Activated naive CD8-positive, alpha-beta T cell treated with anti-CD3 and anti-CD28 coated beads, Interleukin-2, amount 10 ng/mL, durations not matched to agents 7 days and 5 days (primary cell): ENCODE measurements around the gene PSMB1. TPM values are rescaled to one million over a fixed set of nuclear protein-coding genes. Genes with fewer than 3 reads are reported as not detected.
"Not testable (repeated sequence)": the region's sequence is repeated elsewhere in the genome, so short reads cannot be mapped to it uniquely, and the experiment has no call there.

ENCODE experiments used
- ATAC-seq: fragments of 150-1000 bp; cut with Tn5 transposase; one replicate; pipeline ENCODE4 v1.10.0; 2021; ENCODE audit warnings: low read depth, moderate library complexity
- POLR2A ChIA-PET: fragments of 350-600 bp; sonication (Branson Sonifier 250); formaldehyde crosslinking; loops from one replicate; lab custom pipeline; 2021; ENCODE audit warnings: antibody characterized with exemption; lab: Charles Lee
- DNase-seq: peaks from one replicate; pipeline ENCODE4 v3.0.0; 2021
- H3K27ac Mint-ChIP-seq: one replicate; pipeline ENCODE4 v1.8.0; 2022; ENCODE audit warnings: mild to moderate bottlenecking, mixed read lengths
- H3K27me3 Mint-ChIP-seq: one replicate; pipeline ENCODE4 v1.8.0; 2022; ENCODE audit warnings: mild to moderate bottlenecking, moderate library complexity, mixed read lengths
- H3K36me3 Mint-ChIP-seq: one replicate; pipeline ENCODE4 v1.8.0; 2021; ENCODE audit warnings: mild to moderate bottlenecking, mixed read lengths
- H3K4me1 Mint-ChIP-seq: one replicate; pipeline ENCODE4 v1.8.0; 2021; ENCODE audit warnings: mixed read lengths
- H3K4me3 Mint-ChIP-seq: one replicate; pipeline ENCODE4 v1.8.0; 2022; ENCODE audit warnings: mild to moderate bottlenecking, moderate library complexity, mixed read lengths
- H3K9me3 Mint-ChIP-seq: one replicate; pipeline ENCODE4 v1.8.0; 2021; ENCODE audit warnings: mixed read lengths
- total RNA-seq, 2 experiments: library from RNA; stranded (reverse); gene quantifications; one replicate each; pipeline ENCODE4 v1.2.3, GENCODE V29; 2021

The PSMB1 gene
- total RNA-seq, 2 experiments from 2014 or later: 135 to 137 TPM

- Mint-ChIP-seq H3K27me3 (peaks cover 12% of the 10 kb centered on the region), H3K4me1 (peaks cover 18% of the 10 kb centered on the region)
- not testable (repeated sequence) for ATAC-seq, DNase-seq, H3K27ac Mint-ChIP-seq, H3K36me3 Mint-ChIP-seq, H3K4me3 Mint-ChIP-seq, H3K9me3 Mint-ChIP-seq
- POLR2A ChIA-PET: interaction anchor here (0.9 kb wide), 1 partner anchor 696 kb away, joined by 3 read pairs; no protein-coding TSS in a partner anchor
Measured at GRCh38 chr6:170527995-170528394, 25.1 kb downstream of the PSMB1 start.

GRCh38 chr6:170525795-170526194, 27.3 kb downstream of the PSMB1 start:
- Mint-ChIP-seq H3K27ac (no peak overlapping the region), H3K27me3 (peaks cover 14% of the 10 kb centered on the region), H3K36me3 (no peaks in the 10 kb centered on the region), H3K4me1 (peaks cover 21% of the 10 kb centered on the region), H3K9me3 (no peaks in the 10 kb centered on the region), H3K4me3 (no peak overlapping the region)
- ATAC-seq (no peak), DNase-seq (no peak)
- POLR2A ChIA-PET: no interaction called here

- Mint-ChIP-seq H3K9me3 (no peaks in the 10 kb centered on the region), H3K27ac (no peak overlapping the region)
Measured at GRCh38 chr6:170524172-170524502, 29.0 kb downstream of the PSMB1 start.

DNA sequence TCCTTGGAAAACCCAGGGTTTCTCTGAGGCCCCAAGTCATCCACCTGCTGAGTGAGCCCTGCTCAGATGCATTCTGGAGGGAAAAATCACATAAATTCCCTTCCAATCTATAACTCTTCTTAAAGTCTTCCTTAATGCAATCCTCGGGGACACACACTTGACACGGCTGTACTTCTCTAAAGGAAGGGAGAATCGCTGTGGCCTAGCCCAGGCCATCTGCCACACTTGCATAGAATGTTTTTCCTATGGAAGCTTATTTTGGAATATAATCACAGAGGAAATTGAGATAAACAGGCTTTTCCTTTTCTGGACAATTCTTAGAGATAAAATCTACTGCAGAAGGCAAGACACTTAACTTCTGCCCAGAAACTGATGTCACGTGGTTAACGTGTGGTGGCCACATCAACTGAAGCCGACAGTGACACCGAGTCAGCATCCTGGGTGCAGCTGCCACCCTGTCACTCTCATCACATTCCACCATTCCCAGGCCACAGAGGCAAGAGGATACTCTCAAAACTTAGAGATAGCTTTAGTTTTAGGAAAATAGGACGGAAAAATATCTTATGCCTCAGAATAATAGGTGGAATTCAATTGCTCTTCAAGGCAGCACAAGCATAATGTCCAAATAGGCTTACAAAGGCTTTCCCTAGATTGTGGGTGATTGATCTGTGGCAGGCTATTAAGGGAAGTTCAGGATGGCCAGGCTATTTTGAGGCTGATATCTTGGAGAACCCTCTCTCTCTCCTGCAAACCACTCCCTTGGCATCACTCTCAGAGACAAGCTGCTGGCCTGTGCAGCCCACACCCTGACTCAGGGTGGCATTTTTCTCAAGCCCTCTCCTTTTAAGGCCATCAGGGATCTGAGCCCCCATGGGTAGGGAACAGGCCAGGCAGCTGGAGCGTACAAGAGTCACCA, 29.6 kb downstream of the PSMB1 start:
- POLR2A ChIA-PET: no interaction called here
- Mint-ChIP-seq H3K4me3 (no peak overlapping the region), H3K9me3 (no peaks in the 10 kb centered on the region), H3K36me3 (no peaks in the 10 kb centered on the region), H3K4me1 (peaks cover 16% of the 10 kb centered on the region), H3K27ac (no peak overlapping the region), H3K27me3 (peaks cover 35% of the 10 kb centered on the region)
- DNase-seq (no peak), ATAC-seq (no peak)

More at GRCh38 chr6:170524172-170524502, 29.0 kb downstream of the PSMB1 start:
- no peak overlapping the region for H3K4me3 Mint-ChIP-seq
- DNase-seq (no peak), ATAC-seq (no peak)
- H3K27me3 Mint-ChIP-seq: peaks cover 29% of the 10 kb centered on the region
- H3K36me3 Mint-ChIP-seq: no peaks in the 10 kb centered on the region
- H3K4me1 Mint-ChIP-seq: peaks cover 20% of the 10 kb centered on the region
- POLR2A ChIA-PET: no interaction called here

DNA sequence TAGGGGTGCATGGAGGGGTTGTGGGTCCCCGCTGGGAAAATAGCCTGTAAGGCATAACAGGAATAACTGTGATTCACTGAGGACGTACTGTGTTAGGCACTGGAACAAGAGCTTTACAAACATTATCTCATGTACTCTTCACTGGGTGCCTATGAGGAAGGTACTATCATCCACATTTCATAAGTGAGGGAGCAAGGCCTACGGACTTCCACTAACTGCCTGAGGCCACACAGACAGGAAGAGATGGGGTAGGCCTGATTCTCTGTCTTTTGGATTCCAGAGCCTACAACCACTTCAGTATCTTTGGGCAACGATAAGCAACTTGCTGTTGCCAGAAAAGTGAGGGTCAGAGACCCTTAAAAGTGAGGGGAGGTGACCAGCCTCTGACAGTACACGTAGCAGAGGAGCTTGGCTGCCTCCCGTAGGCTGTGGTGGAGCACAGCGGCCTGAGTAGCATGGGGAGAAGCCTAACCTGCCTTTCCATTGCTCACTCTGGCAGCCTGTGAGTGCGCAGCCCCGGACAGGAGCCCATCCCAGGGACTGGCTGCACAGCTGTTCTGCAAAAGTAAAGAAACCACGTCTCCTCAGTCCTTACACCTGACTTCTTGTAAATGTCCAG, 30.4 kb downstream of the PSMB1 start:
- H3K36me3 Mint-ChIP-seq: no peaks in the 10 kb centered on the region
- peaks cover 43% of the 10 kb centered on the region for H3K27me3 Mint-ChIP-seq
- H3K9me3 Mint-ChIP-seq: no peaks in the 10 kb centered on the region
- peak; percentile 56 for ATAC-seq
- H3K4me3 Mint-ChIP-seq: no peak overlapping the region
- DNase-seq: no peak
- POLR2A ChIA-PET: no interaction called here
- peaks cover 12% of the 10 kb centered on the region for H3K4me1 Mint-ChIP-seq
- no peak overlapping the region for H3K27ac Mint-ChIP-seq

DNA sequence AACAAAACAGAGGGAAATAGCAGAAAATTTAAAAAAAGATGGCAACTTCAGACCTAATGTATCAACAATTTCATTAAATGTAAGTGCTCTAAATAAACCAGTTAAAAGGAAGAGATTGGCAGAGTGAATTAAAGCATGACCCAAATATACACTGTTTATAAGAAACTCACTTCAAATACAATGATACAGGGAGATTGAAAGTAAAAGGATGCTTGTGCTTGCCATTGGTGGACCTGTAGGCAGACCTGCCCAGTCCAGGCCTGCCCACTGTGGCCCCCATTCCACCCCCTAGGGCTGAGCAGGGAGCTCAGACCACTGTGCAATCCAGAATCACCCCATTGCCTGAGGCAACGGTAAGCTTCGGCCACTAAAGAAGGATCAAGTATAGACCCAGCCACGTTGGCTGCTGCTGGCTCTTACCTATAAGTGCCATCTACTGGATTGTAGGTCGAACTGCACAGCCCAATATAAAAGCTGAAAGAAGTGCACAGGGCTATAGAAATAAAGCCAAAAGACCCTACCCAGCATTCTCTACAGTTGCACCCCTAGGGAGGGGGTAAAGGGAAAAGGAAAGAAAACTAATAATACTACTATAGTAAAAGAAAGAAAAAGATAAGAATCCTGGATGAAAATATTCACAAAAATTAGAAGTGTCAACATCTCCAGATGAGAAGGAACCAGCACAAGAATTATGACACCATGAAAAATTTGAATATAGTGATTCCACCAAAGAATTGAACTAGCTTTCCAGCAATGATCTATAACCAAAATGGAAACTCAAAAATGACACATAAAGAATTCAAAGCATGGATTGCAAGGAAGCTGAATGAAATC, 36.1 kb downstream of the PSMB1 start:
- Mint-ChIP-seq H3K4me3 (peak overlapping the region; percentile 43), H3K36me3 (no peaks in the 10 kb centered on the region), H3K27me3 (peaks cover 46% of the 10 kb centered on the region), H3K27ac (peak overlapping the region; percentile 32), H3K9me3 (no peaks in the 10 kb centered on the region), H3K4me1 (peaks cover 7% of the 10 kb centered on the region)
- ATAC-seq (peak; percentile 86), DNase-seq (peak; percentile 50)
- POLR2A ChIA-PET: no interaction called here

- ATAC-seq: no peak
- Mint-ChIP-seq H3K27me3 (peaks cover 39% of the 10 kb centered on the region), H3K9me3 (no peaks in the 10 kb centered on the region), H3K4me1 (peaks cover 4% of the 10 kb centered on the region), H3K27ac (no peak overlapping the region), H3K36me3 (no peaks in the 10 kb centered on the region), H3K4me3 (no peak overlapping the region)
- POLR2A ChIA-PET: no interaction called here
- DNase-seq: no peak
Measured at GRCh38 chr6:170514908-170515307, 38.2 kb downstream of the PSMB1 start.

DNA sequence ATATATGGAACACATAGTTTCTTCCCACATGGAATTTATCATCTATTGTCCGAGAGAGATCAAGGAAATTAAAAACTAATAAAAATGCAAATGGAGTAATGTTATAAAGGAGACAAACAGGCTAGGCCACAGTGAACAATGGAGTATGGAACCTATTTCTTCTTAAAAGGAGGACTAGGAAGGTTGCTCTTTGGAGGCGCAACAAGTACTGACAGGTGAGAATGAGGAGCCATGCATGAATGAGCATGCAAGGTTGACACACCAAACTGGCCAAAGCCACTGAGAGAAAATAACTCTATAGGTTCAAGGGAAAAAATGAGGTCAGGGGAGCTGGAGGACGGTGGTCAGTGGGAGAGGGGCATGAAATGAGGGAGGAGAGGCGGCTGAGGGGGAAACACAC, 40.9 kb downstream of the PSMB1 start:
- H3K4me3 Mint-ChIP-seq: no peak overlapping the region
- POLR2A ChIA-PET: no interaction called here

DNA sequence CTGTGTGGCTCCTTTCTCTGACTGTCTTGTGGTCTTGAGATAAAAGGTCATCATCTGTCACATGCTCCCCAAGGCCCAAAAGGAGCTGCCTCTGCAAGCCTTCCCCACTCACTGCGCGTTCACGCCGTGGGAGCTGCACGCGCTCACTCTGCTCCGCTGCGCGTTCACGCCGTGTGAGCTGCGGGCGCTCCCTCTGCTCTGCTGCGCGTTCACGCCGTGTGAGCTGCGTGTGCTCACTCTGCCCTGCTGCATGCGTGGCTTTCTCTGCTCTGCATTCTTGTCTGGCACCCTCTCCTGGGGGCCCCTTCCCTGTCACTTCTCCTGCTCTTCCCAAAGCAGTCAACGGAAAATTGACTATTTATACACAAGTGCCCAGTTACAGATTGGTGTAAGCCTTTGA, 42.5 kb downstream of the PSMB1 start:
- POLR2A ChIA-PET: no interaction called here
- DNase-seq (no peak), ATAC-seq (no peak)
- Mint-ChIP-seq H3K4me3 (no peak overlapping the region), H3K27me3 (peaks cover 20% of the 10 kb centered on the region), H3K9me3 (no peaks in the 10 kb centered on the region), H3K27ac (no peak overlapping the region), H3K4me1 (no peaks in the 10 kb centered on the region), H3K36me3 (no peaks in the 10 kb centered on the region)

More for the DNA sequence above, 40.9 kb downstream of the PSMB1 start:
- DNase-seq (no peak), ATAC-seq (no peak)
- H3K9me3 Mint-ChIP-seq: no peaks in the 10 kb centered on the region
- H3K27ac Mint-ChIP-seq: no peak overlapping the region
- peaks cover 17% of the 10 kb centered on the region for H3K27me3 Mint-ChIP-seq
- H3K4me1 Mint-ChIP-seq: peaks cover 4% of the 10 kb centered on the region
- no peaks in the 10 kb centered on the region for H3K36me3 Mint-ChIP-seq

DNA sequence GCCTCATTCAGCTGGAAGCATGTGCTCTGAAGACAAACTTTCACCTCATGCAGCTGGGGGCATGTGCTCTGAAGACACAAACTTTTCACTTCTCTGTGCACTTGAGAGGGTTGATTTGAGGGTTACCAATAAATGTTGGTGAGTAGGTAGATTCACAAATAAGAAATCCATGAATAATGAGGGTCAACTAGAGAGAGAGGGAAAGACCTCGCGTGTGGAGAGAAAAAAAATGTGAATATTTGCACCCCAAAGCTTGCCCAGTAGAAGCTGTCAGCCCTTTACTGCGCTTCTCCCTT, 43.4 kb downstream of the PSMB1 start:
- DNase-seq: no peak
- Mint-ChIP-seq H3K27ac (no peak overlapping the region), H3K4me3 (no peak overlapping the region), H3K27me3 (peaks cover 22% of the 10 kb centered on the region), H3K9me3 (no peaks in the 10 kb centered on the region), H3K36me3 (no peaks in the 10 kb centered on the region), H3K4me1 (no peaks in the 10 kb centered on the region)
- POLR2A ChIA-PET: no interaction called here
- no peak for ATAC-seq

GRCh38 chr6:170508892-170509722, 44.0 kb downstream of the PSMB1 start:
- H3K4me1 Mint-ChIP-seq, ATAC-seq, DNase-seq, H3K27ac Mint-ChIP-seq, H3K9me3 Mint-ChIP-seq, POLR2A ChIA-PET, H3K36me3 Mint-ChIP-seq, H3K4me3 Mint-ChIP-seq: not testable (repeated sequence)
- H3K27me3 Mint-ChIP-seq: peaks cover 27% of the 10 kb centered on the region

- H3K9me3 Mint-ChIP-seq, H3K4me3 Mint-ChIP-seq, DNase-seq, ATAC-seq, H3K36me3 Mint-ChIP-seq, H3K27ac Mint-ChIP-seq, H3K4me1 Mint-ChIP-seq: not testable (repeated sequence)
- POLR2A ChIA-PET: interaction anchor here (0.7 kb wide), 1 partner anchor 201 kb away, joined by 3 read pairs; no protein-coding TSS in a partner anchor
- H3K27me3 Mint-ChIP-seq: peaks cover 30% of the 10 kb centered on the region
Measured at GRCh38 chr6:170508275-170508674, 44.8 kb downstream of the PSMB1 start.

DNA sequence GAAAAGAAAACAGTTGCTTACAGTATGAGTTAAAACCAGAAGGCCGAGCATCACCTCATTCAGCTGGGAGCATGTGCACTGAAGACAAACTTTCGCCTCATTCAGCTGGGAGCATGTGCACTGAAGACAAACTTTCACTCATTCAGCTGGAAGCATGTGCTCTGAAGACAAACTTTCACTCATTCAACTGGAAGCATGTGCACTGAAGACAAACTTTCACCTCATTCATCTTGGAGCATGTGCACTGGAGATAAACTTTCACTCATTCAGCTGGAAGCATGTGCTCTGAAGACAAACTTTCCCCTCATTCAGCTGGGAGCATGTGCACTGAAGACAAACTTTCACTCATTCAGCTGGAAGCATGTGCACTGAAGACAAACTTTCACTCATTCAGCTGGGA, 45.4 kb downstream of the PSMB1 start:
- DNase-seq, H3K36me3 Mint-ChIP-seq, H3K9me3 Mint-ChIP-seq, H3K4me1 Mint-ChIP-seq, H3K27ac Mint-ChIP-seq, H3K4me3 Mint-ChIP-seq, ATAC-seq: not testable (repeated sequence)
- peaks cover 33% of the 10 kb centered on the region for H3K27me3 Mint-ChIP-seq
- POLR2A ChIA-PET: interaction anchor here (0.7 kb wide), 1 partner anchor 201 kb away, joined by 3 read pairs; no protein-coding TSS in a partner anchor
